ENCODE measurements around the gene CAPN2.

GRCh38 chr1:223770621-223771315 lies 58.4 kb downstream of the CAPN2 start:
- TF ChIP-seq POLR2A (IDR thresholded peaks at IDR 0.05; ENCODE audit: extremely low read depth, insufficient read length) (no peak), MAX (IDR thresholded peaks at IDR 0.05; ENCODE audit: low read depth, low read length) (no peak), CTCF (IDR thresholded peaks at IDR 0.05; ENCODE audit: low read depth, low read length) (no peak)
